Stimulated activated CD4-positive, alpha-beta T cell treated with anti-CD3 and anti-CD28 coated beads, Interleukin-2, amount 100 ng/mL, for 4 hours (primary cell): ENCODE measurements around the gene POLR3B.
"Not testable (repeated sequence)": the region's sequence is repeated elsewhere in the genome, so short reads cannot be mapped to it uniquely, and the experiment has no call there.

ENCODE experiments used
- DNase-seq: peaks from one replicate; pipeline ENCODE4 v3.0.0-alpha.2; 2020; ENCODE audit warnings: low read depth

Gene POLR3B

DNA sequence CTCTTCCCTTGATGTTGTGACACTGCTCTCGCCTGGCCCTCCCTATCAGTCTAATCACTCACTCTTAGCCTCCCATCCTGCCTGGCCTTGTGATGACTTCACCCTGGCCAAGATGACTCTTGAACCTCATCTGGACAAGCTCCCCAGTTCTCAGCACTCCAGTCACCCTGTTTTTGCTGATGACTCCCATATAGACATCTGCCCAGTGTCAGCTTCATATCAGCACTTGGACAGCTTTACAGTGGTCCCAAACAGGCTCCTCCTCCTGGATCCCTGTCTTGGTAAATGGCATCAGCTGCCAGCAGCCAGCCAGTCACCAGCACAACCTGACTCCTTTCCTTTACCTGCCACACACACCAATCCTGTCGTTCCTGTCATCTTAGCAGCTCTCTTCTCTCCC is 104.2 kb downstream of the POLR3B start:
- no peak for DNase-seq

DNA sequence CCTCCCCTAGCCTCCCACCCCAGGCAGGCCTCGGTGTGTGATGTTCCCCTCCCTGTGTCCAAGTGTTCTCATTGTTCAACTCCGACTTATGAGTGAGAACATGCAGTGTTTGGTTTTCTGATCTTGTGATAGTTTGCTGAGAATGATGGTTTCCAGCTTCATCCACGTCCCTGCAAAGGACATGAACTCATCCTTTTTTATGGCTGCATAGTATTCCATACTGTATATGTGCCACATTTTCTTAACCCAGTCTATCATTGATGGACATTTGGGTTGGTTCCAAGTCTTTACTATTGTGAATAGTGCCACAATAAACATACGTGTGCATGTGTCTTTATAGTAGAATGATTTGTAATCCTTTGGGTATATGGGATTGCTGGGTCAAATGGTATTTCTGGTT is 108.1 kb downstream of the POLR3B start:
- DNase-seq = not testable (repeated sequence)

DNA sequence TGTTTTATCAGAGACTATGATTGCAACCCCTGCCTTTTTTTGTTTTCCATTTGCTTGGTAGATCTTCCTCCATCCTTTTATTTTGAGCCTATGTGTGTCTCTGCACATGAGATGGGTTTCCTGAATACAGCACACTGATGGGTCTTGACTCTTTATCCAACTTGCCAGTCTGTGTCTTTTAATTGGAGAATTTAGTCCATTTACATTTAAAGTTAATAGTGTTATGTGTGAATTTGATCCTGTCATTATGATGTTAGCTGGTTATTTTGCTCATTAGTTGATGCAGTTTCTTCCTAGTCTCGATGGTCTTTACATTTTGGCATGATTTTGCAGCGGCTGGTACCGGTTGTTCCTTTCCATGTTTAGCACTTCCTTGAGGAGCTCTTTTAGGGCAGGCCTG is 118.1 kb downstream of the POLR3B start:
- not testable (repeated sequence) for DNase-seq

DNA sequence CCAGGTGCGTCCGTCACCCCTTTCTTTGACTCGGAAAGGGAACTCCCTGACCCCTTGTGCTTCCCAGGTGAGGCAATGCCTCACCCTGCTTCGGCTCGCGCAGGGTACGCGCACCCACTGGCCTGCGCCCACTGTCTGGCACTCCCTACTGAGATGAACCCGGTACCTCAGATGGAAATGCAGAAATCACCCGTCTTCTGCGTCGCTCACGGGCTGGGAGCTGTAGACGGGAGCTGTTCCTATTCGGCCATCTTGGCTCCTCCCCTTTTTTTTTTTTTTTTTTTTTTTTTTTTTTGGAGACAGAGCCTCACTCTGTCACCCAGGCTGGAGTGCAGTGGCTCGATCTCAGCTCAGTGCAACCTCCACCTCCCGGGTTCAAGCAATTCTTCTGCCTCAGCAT is 120.1 kb downstream of the POLR3B start:
- DNase-seq = not testable (repeated sequence)

DNA sequence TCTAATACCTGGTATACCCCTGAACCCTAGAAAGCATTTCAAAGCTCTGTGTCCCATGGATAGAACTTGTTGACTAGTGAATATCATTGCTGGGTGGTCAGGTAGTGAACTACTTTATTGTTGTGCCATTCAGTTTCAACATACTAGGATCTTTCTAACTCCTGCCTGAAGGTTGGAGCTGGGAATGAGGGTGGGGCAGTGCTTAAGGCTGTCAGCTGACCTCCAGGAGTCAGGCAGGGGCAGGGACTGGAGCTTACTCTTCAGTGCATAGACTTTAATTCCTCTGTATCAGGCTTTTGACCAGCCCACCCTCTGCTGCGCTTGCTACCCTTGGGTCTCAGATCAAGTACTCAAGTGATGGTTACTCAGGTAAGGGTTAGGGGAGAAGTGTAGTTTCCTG is 122.7 kb downstream of the POLR3B start:
- no peak for DNase-seq

- no peak for DNase-seq
Observed at GRCh38 chr12:106481246-106481645, 123.7 kb downstream of the POLR3B start.

GRCh38 chr12:106487664-106488063 is 130.1 kb downstream of the POLR3B start:
- no peak for DNase-seq

DNA sequence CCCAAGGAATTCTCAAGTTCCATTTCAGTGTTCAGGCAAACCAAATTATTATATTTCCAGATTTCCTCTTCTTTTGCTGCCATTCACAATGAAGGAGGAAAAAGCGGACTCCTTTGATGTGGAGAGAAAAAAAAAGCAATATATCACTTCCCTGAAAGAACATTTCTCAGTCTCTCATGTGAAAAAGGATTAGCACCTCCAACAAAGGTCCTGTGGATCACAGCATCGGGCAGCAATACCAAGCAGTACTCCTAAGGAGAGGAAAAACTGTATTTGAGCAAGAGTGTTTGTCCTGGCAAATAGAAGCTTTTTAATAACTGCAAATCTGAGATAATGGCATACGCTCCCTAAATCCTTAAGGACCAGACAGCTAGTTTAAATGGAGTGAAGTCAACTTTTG is 131.3 kb downstream of the POLR3B start:
- DNase-seq = no peak

DNA sequence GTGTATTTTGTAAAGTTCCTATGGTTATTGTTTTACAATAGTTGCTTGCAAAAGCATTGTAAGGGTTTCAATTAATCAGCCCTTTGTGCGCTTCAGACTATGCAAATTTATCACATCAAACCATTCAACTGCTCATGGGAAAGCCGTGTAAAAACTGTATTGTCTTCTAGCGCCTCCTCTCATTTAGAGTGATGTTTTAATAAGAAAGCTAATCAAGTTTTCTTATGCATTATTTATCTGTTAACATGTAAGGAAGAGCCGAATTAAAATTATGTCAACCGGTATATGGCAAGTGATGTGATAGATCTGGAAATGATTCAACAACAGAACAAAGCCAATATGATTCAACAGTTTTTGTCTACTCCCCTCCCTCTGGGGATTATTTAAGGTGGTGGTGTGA is 132.7 kb downstream of the POLR3B start:
- DNase-seq = no peak

- no peak for DNase-seq
Observed at GRCh38 chr12:106492857-106493256, 135.3 kb downstream of the POLR3B start.

DNA sequence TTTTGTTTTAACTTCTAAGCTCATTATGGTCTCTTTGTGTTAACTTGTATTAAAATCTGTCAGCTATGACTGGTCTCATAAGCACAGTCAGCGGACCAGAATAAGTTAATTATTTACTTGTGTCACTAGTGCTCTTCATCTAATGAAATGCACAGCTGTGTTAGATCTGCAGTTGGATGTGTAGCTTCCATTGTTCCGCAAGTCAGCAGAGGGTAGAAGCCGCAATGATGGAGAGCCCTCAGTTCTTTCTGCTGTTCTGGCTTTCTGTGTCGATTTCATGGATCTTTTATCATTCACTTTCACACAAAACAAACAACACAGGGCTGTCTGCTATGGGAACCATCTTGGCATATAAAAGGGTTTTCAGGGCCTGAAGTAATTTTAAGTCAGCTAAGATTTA is 136.0 kb downstream of the POLR3B start:
- no peak for DNase-seq

DNA sequence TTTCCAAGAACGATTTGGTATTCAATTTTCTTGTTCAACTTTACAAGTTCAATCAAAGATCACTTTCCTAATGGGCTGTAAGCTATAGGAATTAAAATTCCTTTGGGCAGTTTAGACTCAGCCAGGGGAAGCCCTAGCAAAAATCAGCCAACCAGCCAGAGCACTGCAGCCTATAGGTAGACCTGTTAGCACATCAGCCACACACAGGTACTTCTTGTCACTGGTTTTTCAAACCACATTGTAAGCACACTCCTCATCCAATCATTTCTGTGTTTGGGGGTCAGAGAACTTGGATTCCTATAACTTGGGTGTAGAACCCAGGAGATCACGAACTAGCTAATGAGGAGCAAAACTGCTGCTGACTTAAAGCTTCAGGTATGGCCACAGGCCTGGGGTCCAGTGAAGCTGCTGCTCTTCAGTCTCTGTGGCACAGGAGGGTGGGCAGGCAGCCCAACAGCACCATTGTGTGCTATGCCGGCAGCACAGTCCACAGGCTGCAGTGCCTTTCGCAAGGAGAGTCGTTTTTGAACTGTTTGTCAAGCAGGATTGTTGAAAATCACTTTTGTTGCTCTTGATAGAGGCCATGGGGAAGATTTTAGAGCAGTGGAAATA is 137.9 kb downstream of the POLR3B start:
- no peak for DNase-seq

GRCh38 chr12:106498056-106498455 is 140.5 kb downstream of the POLR3B start:
- DNase-seq = no peak

GRCh38 chr12:106499628-106500027 is 142.1 kb downstream of the POLR3B start:
- DNase-seq = no peak

DNA sequence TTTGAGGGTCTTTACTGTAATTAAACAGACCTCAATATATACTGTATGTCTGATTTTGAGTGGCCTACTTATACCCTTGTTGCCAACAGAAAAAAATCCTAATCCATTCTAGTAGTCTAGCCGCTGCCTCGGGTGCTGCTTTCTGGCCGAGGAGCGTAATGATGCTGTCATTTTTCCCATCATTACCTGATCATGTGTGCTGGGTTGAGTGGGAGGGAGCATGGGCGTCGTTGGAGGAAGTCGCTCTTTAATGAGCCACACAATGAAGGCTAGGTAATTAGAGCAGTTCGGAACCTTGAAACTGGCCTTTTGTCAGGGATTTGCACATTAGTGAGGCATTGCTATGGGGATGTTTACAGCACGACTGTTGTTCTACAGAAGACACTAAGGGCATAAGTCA is 149.1 kb downstream of the POLR3B start:
- DNase-seq = no peak

- DNase-seq = no peak
Observed at GRCh38 chr12:106508966-106509365, 151.4 kb downstream of the POLR3B start.

DNA sequence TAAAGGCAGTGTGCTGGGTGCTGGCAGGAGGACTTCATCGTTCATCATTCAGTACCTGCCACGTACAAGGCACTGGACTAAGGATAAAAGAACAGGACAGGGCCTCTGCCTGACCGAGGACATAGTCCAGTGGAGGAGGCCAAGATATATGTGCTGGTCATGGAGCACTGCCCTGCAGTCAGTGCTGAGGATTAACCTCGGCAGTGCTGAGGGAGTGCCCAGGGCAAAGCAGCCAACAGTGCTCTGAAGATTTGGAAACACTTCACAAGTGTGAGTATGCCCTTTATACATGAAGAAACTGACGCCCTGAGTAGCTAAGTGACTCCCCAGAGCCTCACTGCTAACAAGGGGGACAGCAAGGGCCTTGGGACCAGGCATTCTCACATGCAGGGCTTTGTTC is 153.8 kb downstream of the POLR3B start:
- no peak for DNase-seq

- DNase-seq = no peak
Observed at GRCh38 chr12:106517314-106517713, 159.8 kb downstream of the POLR3B start.

- DNase-seq = no peak
Observed at GRCh38 chr12:106519607-106520021, 162.1 kb downstream of the POLR3B start.

- DNase-seq = no peak
Observed at GRCh38 chr12:106521901-106522300, 164.4 kb downstream of the POLR3B start.

- no peak for DNase-seq
Observed at GRCh38 chr12:106522708-106523107, 165.2 kb downstream of the POLR3B start.

DNA sequence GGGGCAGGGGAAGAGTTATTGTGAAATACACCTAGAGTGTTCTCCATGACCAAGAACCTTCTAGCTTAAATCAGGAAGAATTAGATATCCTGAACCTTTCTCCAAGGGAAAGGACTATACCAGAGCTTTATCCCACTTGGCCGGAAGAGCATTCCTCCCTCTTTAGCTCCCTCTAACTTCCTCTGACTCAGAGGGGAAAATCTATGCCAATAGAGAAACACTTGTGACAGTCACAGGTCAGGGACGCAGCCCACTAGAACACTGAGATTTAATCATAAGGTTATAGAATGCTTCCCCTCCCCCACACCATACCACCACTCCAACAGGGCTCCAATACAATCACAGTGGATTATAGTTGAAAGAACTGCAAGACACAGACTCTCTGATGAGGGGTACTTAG is 169.8 kb downstream of the POLR3B start:
- no peak for DNase-seq

DNA sequence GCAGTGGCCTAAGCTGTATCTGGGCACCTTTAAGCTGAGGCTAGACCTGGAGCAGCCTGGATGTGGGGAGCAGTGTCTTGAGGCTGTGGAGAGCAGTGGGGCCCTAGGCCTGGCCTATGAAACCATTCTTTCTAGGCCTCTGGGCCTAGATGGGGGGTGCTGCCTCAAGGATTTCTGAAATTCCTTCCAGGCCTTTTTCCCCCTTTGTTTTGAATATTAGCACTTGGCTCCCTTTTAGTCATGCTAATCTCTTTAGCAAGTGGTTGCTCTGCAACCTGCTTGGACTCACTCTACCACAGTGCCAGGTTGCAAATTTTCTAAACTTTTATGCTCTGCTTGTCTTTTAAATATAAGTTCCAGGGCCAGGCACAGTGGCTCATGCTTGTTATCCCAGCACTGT is 183.7 kb downstream of the POLR3B start:
- no peak for DNase-seq

DNA sequence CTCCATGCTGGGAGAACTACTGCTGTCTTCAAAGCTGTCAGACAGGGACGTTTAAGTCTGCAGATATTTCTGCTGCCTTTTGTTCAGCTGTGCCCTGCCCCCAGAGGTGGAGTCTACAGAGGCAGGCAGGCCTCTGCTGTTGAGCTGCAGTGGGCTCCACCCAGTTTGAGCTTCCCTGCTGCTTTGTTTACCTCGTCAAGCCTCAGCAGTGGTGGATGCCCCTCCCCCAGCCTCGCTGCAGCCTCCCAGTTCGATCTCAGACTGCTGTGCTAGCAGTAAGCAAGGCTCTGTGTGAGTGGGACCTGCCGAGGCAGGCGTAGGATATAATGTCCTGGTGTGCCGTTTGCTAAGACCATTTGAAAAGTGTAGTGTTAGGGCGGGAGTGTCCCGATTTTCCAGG is 193.9 kb downstream of the POLR3B start:
- no peak for DNase-seq

DNA sequence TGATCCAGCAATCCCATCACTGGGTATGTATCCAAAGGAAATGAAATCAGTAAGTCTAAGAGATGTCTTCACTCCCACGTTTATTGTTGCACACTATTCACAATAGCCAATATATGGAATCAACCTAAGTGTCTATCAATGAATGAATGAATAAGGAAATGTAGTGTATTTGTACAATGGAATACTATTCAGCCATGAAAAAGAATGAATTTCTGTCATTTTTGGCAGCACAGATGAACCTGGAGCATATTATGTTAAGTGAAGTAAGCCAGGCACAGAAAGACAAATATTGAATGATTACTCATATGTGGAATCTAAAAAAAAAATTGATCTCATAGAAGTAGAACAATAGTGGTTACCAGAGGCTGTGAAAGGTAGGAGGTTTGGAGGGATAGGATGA is 194.7 kb downstream of the POLR3B start:
- no peak for DNase-seq
